SU-DHL-6 (cell line): Measurements from ENCODE around the gene LDLRAD2.

Experiments used
- CTCF ChIP-seq: fragments of 200-600 bp; sonication (generic); IDR thresholded peaks from one replicate; pipeline ENCODE4 v1.5.1; 2017; ENCODE audit warnings: antibody characterized with exemption, mild to moderate bottlenecking, low read length, moderate library complexity; ENCODE audit not compliant: insufficient read depth, poor library complexity, severe bottlenecking
- EZH2phosphoT487 ChIP-seq: fragments of 200-600 bp; sonication (generic), shearing (Covaris generic); conservative IDR thresholded peaks from 2 replicates; pipeline ENCODE4 v1.6.1; 2018; ENCODE audit warnings: mild to moderate bottlenecking, antibody characterized with exemption, low read length, moderate library complexity, mixed read lengths

- TF ChIP-seq CTCF (no peak), EZH2phosphoT487 (no peak)
These were observed at the start of gene LDLRAD2 for GRCh38 chr1:21811875-21812305.
